H54 (cell line): Measurements from ENCODE around the gene DYNC2H1.

ENCODE experiments used
- DNase-seq: peaks from one replicate; pipeline ENCODE4 v3.0.0; 2011; ENCODE audit warnings: low spot score, mixed read lengths; ENCODE audit not compliant: insufficient read length
- FAIRE-seq: peaks from 3 replicates; lab custom pipeline; 2011; peaks lifted over from hg19 to GRCh38; lab: Jason Lieb, UNC
- POLR2A ChIP-seq: IDR thresholded peaks from 2 replicates; pipeline ENCODE4 v1.6.1; 2011; ENCODE audit warnings: low read depth, mild to moderate bottlenecking, low read length

The DYNC2H1 gene

GRCh38 chr11:103441021-103441420 is 331.8 kb downstream of the DYNC2H1 start:
- DNase-seq (no peak), FAIRE-seq (no peak)
- TF ChIP-seq POLR2A, result no peak

GRCh38 chr11:103448966-103449365 is 339.7 kb downstream of the DYNC2H1 start:
- DNase-seq, result no peak
- FAIRE-seq, result no peak
- TF ChIP-seq POLR2A, result no peak

GRCh38 chr11:103450241-103450640 is 341.0 kb downstream of the DYNC2H1 start:
- no peak for FAIRE-seq
- DNase-seq, result no peak
- TF ChIP-seq POLR2A, result no peak

- TF ChIP-seq POLR2A, result no peak
Measured at GRCh38 chr11:103453126-103453525, 343.9 kb downstream of the DYNC2H1 start.

GRCh38 chr11:103453915-103454709 is 344.9 kb downstream of the DYNC2H1 start:
- no peak for TF ChIP-seq POLR2A
- DNase-seq (no peak), FAIRE-seq (no peak)

More at GRCh38 chr11:103453126-103453525, 343.9 kb downstream of the DYNC2H1 start:
- FAIRE-seq (no peak), DNase-seq (no peak)

- no peak for TF ChIP-seq POLR2A
- DNase-seq (no peak), FAIRE-seq (no peak)
Measured at GRCh38 chr11:103464420-103464819, 355.2 kb downstream of the DYNC2H1 start.

- DNase-seq (no peak), FAIRE-seq (no peak)
- no peak for TF ChIP-seq POLR2A
Measured at GRCh38 chr11:103465555-103466140, 356.4 kb downstream of the DYNC2H1 start.

GRCh38 chr11:103471546-103471945 is 362.3 kb downstream of the DYNC2H1 start:
- FAIRE-seq (no peak), DNase-seq (no peak)
- TF ChIP-seq POLR2A, result no peak

GRCh38 chr11:103476874-103477273 is 367.6 kb downstream of the DYNC2H1 start:
- DNase-seq (no peak), FAIRE-seq (no peak)
- TF ChIP-seq POLR2A, result no peak

GRCh38 chr11:103480421-103480820 is 371.2 kb downstream of the DYNC2H1 start:
- no peak for FAIRE-seq
- no peak for TF ChIP-seq POLR2A
- DNase-seq, result no peak

- TF ChIP-seq POLR2A, result no peak
- DNase-seq, result no peak
- FAIRE-seq, result no peak
Measured at GRCh38 chr11:103483996-103484395, 374.8 kb downstream of the DYNC2H1 start.

- TF ChIP-seq POLR2A, result no peak
- DNase-seq, result no peak
- FAIRE-seq, result no peak
Measured at GRCh38 chr11:103484545-103484944, 375.3 kb downstream of the DYNC2H1 start.

GRCh38 chr11:103486604-103487003 is 377.4 kb downstream of the DYNC2H1 start:
- TF ChIP-seq POLR2A, result no peak
- DNase-seq, result no peak
- FAIRE-seq, result no peak

GRCh38 chr11:103487113-103487512 is 377.9 kb downstream of the DYNC2H1 start:
- DNase-seq (no peak), FAIRE-seq (no peak)
- no peak for TF ChIP-seq POLR2A

- FAIRE-seq (no peak), DNase-seq (no peak)
- TF ChIP-seq POLR2A, result no peak
Measured at GRCh38 chr11:103488031-103488461, 378.8 kb downstream of the DYNC2H1 start.
